ENCODE results near the gene SEMA4A.
A peak's percentile ranks its signal among the peaks of the same experiment; 100 is the strongest.
"Not testable (repeated sequence)": the region's sequence is repeated elsewhere in the genome, so short reads cannot be mapped to it uniquely, and the experiment has no call there.

SEMA4A gene

DNA sequence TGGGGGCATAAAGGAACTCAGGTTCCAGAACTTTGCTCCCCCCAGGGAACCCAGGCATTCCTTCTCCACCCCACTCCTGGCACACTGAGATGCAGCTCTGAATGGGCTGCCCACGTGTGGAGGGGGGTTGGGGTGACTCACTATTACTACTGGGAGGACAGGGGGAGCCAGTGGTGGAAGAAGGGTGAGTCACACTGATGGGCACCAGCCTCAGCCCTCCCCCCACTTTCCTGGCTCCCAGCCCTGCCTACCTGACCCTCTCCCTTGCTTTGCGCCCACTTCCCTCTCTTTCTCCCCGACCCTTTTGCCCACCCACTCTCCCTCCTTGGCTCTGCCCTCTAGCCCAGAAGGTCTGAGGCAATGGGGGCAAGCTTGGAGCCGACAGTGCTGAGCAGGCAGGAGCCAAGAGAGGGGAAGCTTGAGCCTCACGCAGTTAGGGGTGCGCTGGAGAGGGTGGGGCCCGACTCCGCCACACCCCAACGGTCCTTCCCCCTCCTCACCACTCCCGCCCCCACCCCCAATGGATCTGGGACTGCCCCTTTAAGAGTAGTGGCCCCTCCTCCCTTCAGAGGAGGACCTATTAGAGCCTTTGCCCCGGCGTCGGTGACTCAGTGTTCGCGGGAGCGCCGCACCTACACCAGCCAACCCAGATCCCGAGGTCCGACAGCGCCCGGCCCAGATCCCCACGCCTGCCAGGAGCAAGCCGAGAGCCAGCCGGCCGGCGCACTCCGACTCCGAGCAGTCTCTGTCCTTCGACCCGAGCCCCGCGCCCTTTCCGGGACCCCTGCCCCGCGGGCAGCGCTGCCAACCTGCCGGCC lies 39.1 kb upstream of the SEMA4A start, which contains the start of gene LMNA:
TSS of gene LMNA (plus strand) at position 611 of the 818 bp plus-strand sequence. CDS start 208 bp downstream, outside the sequence.
- TF ChIP-seq POLR2A (IDR thresholded peaks at IDR 0.05; ENCODE audit: low read length) (peak; percentile 94), GATA1 (IDR thresholded peaks at IDR 0.05; ENCODE audit: low read depth, low read length) (no peak)
- peak; percentile 91 to 93 for DNase-seq

DNA sequence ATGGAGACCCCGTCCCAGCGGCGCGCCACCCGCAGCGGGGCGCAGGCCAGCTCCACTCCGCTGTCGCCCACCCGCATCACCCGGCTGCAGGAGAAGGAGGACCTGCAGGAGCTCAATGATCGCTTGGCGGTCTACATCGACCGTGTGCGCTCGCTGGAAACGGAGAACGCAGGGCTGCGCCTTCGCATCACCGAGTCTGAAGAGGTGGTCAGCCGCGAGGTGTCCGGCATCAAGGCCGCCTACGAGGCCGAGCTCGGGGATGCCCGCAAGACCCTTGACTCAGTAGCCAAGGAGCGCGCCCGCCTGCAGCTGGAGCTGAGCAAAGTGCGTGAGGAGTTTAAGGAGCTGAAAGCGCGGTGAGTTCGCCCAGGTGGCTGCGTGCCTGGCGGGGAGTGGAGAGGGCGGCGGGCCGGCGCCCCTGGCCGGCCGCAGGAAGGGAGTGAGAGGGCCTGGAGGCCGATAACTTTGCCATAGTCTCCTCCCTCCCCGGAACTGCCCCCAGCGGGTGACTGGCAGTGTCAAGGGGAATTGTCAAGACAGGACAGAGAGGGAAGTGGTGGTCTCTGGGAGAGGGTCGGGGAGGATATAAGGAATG lies 38.4 kb upstream of the SEMA4A start:
- peak; percentile 69 to 81 for DNase-seq
- TF ChIP-seq GATA1 (IDR thresholded peaks at IDR 0.05; ENCODE audit: low read depth, low read length) (no peak), POLR2A (IDR thresholded peaks at IDR 0.05; ENCODE audit: low read length) (peak; percentile 53)

DNA sequence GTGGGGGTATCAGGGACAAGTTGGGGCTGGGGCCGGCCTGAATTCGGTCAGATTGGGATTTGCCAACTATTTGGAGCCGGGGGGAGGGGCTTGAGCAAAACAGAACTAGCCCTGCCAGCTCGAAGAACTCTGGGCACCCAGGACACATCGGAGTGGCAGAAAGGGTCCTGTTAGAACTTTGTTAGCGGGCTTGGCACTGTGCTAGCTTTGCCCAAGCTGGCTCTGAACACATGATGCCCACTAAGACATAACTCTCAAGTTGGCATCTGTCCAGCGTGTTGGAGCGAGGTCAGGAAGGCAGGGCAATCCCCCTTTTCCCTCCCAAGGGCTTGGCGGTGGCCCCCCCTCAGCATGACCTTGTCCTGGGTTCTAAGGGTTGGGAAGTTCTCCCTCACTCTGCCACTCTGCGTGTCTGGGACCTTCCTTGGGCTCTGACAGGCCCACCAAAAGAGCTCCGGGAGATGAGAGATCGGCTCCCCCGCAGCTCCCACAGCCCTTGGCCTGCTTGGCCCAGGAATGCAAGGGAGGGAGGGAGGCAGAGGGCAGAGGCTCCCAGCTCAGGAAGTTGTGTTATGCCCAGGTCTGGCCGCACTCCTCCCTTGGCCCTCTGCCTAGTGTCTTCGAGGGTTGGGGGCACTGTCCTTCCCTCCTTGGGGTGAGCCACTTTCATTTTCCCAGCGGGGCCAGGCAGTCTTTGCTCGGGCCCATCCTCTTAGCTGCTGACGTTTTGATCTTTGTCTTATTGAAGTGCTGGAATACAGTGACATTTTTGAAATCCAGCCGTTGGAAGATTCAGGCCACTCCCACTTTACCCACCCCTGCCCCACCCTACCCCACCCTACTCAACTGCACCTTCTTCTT lies 37.6 kb upstream of the SEMA4A start:
- peak; percentile 77 to 81 for DNase-seq
- peak; percentile 64 for TF ChIP-seq POLR2A (IDR thresholded peaks at IDR 0.05; ENCODE audit: low read length)
- no peak for TF ChIP-seq GATA1 (IDR thresholded peaks at IDR 0.05; ENCODE audit: low read depth, low read length)

DNA sequence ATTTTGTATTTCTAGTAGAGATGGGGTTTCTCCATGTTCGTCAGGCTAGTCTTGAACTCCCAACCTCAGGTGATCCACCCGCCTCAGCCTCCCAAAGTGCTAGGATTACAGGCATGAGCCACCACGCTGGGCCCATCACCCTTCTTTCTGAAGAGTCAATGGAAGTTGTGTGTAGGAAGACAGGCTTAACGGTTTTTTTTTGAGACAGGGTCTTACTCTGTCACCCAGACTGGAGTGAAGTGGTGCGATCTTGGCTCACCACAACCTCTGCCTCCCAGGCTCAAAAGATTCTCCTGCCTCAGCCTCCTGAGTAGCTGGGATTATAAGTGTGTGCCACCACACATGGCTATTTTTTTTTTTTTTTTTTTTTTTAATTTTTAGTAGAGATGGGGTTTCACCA lies 36.7 kb upstream of the SEMA4A start:
- DNase-seq: not testable (repeated sequence)

DNA sequence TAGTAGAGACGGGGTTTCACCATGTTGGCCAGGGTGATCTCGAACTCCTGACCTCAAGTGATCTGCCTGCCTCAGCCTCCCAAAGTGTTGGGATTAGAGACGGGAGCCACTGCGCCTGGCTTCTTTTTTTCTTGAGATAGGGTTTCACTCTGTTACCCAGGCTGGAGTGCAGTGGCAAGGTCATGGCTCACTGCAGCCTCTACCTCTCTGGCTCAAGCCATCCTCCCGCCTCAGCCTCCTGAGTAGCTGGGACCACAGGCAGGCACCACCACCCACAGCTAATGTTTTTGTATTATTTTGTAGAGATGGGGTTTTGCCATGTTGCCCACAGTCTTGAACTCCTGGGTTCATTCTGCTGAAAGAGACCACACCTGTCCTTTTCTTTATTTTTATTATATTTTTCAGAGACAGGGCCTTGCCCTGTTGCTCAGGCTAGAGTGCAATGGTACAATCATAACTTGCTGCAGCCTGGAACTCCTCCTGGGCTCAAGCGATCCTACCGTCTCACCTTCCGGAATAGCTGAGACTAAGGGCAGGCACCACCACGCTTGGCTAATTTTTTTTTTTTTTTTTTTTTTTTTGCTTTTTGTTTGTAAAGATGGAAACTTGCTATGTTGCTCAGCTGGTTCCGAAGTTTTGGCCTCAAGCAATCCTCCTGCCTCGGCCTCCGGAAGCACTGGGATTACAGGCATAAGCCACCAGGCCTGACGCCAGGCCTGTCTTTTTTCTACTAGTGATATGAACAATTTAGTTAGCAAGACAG lies 35.8 kb upstream of the SEMA4A start:
- TF ChIP-seq GATA1 (IDR thresholded peaks at IDR 0.05; ENCODE audit: low read depth, low read length) (no peak), POLR2A (IDR thresholded peaks at IDR 0.05; ENCODE audit: low read length) (no peak)
- no peak for DNase-seq

DNA sequence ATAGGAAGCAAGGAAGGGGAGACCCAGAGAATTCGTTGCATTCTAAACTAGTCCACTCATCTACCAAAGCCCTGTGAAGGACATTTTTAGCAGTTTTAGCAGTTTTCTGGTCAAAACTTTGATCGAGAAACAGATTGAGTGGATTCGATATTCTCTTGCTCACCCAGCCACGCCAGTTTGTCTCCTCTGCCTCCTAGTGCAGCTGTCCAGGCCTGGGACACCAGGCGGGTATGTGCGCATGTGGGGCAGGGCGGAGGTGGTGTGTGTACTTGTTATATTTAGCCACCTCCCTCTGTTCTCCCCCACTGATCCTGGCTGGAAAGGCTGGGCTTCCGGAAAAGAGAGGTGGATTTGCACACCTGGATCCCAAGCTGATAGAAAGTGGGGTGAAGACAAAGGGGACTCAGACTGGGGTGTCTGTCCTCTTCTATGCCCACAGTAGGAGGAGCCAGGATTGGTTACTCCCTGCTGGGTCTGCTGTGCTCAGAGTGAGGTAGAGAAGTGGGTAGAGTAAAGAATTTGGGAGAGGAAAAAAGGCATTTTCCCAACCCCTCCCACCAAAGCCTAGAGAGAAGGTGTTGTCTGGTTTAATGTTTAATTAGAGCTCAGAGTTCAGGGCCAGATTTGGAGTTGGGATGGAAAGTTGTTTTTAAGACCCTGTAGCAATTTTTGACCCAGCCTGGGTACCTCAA lies 35.1 kb upstream of the SEMA4A start:
- no peak for TF ChIP-seq GATA1 (IDR thresholded peaks at IDR 0.05; ENCODE audit: low read depth, low read length)
- peak; percentile 39 for TF ChIP-seq POLR2A (IDR thresholded peaks at IDR 0.05; ENCODE audit: low read length)
- DNase-seq: peak in 1 of 2 experiments; percentile 37

DNA sequence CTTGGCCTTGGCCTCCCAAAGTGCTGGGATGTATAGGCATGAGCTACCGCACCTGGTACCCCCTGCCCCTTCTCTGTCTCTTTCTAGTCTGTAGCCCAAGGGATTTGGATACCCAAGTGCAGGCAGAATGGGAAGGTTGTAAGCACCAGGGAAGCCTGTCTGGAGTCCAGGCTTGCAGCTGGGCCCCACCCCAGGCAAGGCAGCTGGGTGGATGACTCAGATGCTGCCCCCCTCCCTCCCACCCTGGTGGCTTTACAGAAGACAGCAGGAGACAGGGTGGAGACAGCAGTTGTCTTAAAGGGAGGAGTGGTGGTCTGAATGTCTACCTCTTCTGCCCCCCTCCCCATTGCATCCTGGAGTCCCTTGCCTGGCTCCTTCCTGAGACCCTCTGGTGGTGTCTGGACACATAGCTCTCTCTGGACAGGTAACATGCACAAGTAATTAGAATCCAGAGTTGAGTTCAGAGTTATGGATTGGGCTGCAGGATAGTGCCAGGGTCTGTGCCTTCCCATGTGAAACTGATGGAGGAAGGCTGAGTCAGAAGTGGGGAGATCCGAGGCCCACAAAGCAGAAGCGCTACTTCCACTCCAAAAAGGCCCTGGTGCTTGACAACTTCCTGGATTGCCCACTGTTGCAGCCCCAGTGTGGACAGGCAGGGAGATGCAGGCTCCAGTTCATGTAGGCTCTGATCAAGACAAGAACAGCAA lies 33.7 kb upstream of the SEMA4A start:
- TF ChIP-seq GATA1 (IDR thresholded peaks at IDR 0.05; ENCODE audit: low read depth, low read length): no peak
- no peak for TF ChIP-seq POLR2A (IDR thresholded peaks at IDR 0.05; ENCODE audit: low read length)
- DNase-seq: peak; percentile 74 to 84

DNA sequence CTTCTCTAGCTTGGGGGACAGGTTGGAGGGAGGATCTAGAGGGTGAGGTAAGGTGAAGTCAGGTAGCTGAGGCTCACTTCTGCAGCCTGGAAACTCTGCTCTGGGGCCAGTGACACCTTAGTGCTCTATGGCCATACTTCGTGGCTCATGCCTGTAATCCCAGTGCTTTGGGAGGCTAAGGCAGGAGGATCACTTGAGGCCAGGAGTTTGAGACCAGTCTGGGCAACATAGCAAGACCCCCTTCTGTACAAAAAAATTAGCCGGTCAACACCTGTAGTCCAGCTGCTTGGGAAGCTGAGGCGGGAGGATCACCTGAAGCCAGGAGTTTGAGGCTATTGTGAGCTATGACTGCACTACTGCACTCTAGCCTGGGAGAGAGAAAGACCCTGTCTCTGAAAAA lies 33.1 kb upstream of the SEMA4A start:
- TF ChIP-seq GATA1 (IDR thresholded peaks at IDR 0.05; ENCODE audit: low read depth, low read length) (no peak), POLR2A (IDR thresholded peaks at IDR 0.05; ENCODE audit: low read length) (peak; percentile 21)
- no peak for DNase-seq

DNA sequence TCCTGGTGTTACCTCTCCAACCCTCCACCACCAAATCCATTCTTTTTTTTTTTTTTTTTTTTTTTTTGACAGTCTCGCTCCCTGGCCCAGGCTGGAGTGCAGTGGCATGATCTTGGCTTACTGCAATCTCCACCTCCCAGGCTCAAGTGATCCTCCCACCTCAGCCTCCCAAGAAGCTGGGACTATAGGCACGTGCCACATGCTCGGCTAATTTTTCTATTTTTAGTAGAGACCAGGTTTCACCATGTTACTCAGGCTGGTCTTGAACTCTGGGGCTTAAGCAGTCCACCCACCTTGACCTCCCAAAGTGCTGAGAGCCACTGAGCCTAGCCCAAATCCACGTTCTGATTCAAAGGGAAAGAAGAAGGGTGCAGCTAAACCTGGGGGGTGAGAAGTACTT lies 32.4 kb upstream of the SEMA4A start:
- not testable (repeated sequence) for DNase-seq

DNA sequence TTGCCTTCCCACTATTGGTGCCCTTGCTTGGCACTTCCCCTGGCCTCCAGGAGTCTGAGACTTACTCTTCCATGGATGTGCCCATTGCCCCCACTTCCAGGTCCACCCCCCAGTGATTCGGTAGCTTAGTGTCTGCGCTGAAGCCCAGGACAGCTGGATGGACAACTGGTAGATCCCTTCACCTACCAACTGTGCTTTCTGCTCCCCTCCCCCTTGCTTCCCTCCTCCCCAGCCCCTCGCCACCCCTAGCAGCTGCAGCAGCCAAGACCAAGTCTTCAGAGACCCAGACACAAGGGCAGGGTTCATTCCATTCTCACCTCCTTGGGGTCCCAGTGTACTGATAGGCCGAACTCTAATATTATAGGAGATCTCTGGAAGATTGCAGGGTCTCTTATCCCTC lies 31.9 kb upstream of the SEMA4A start:
- no peak for TF ChIP-seq GATA1 (IDR thresholded peaks at IDR 0.05; ENCODE audit: low read depth, low read length)
- TF ChIP-seq POLR2A (IDR thresholded peaks at IDR 0.05; ENCODE audit: low read length): no peak
- DNase-seq: no peak

DNA sequence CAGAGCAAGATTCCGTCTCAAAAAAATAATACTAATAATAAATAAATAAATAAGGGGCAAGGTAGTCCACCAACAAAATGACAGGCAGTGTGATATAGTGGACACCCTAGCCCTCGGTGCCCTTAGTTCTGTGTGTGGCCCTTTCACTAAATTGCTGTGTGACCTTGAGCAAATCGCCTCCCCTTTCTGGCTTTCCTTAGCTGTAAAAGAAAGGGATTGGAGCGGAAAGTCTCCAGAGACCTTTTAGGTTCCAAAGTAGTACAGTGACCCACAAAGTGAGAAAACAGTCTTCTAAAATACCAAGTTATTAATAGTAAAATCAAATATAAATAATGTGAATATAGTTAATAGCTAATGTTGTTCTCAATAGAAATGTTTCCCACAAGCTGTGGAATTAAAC lies 31.3 kb upstream of the SEMA4A start:
- TF ChIP-seq POLR2A (IDR thresholded peaks at IDR 0.05; ENCODE audit: low read length) (no peak), GATA1 (IDR thresholded peaks at IDR 0.05; ENCODE audit: low read depth, low read length) (no peak)
- no peak for DNase-seq

DNA sequence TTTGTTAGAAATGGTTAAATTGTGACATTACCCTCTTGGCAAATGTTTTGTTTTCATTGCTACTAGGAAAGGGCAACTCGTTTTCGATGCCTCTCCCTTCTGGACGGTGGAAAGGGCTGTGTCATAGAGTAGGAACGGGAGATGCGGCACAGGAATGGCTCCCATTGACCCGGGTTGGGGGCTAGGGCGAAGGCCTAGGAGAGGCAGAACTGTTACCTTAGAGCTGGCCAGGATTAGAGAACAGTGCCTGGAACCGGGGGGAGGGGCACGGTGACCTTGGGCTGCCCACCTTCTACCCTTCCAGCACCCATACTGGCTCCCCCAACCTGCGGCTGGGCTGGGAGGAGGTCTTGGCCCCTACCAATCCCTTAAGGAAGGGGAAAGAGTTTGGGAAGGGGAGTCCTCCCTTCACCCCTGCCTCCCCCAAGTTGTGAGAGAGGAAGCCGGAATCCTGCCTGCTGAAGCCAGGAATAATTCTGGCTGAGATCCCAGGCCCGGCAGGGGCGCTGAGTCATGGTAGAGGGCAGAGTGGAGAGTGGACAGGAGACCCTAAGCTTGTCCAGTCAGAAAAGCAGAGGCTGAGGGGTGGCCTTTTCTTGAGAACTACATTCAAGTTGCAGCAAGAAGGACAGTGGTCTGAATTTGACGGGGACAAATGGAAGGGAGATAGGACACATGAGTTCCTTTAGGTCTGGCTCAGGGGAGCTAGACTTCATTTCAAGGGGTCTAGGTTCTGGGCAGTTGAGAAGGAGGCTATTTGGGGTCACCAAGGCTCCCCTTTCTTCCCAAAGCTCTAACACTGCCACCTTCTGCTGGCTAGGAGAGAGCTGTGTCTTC lies 30.6 kb upstream of the SEMA4A start:
- peak in 1 of 2 experiments; percentile 78 for DNase-seq
- TF ChIP-seq POLR2A (IDR thresholded peaks at IDR 0.05; ENCODE audit: low read length) (no peak), GATA1 (IDR thresholded peaks at IDR 0.05; ENCODE audit: low read depth, low read length) (no peak)

Data from erythroblast (primary cell).